K562 (cell line): ENCODE results near the gene CLIP4. TPM values are rescaled to one million over a fixed set of nuclear protein-coding genes. Genes with fewer than 3 reads are reported as not detected.

ENCODE experiments used
- ARID3A ChIP-seq: IDR thresholded peaks from 2 replicates; pipeline ENCODE4 v1.6.1; 2012; ENCODE audit warnings: low read depth, low read length, improper control_type of control experiment, borderline replicate concordance
- CEBPB ChIP-seq: fragments of 450-650 bp; IDR thresholded peaks from 2 replicates; pipeline ENCODE4 v1.6.1; 2016; ENCODE audit warnings: missing genetic modification characterization, missing compliant biosample characterization
- CTBP1 ChIP-seq: fragments of 450-650 bp; IDR thresholded peaks from 2 replicates; pipeline ENCODE4 v1.6.1; 2016; ENCODE audit warnings: borderline replicate concordance
- CTCF ChIP-seq, 3 experiments: IDR thresholded peaks in 2 of 3; conservative IDR thresholded peaks in 1 of 3; 2 replicates each; pipeline ENCODE4 v1.5.1; 2011 to 2012; ENCODE audit warnings: low read length in 3 of 3, mild to moderate bottlenecking in 3 of 3, control low read depth in 2 of 3, improper control_type of control experiment in 1 of 3, inconsistent platforms in 1 of 3, low read depth in 1 of 3, mixed read lengths in 1 of 3, moderate library complexity in 1 of 3; ENCODE audit not compliant: insufficient read depth in 2 of 3
- ERF ChIP-seq: fragments of 450-650 bp; formaldehyde crosslinking; IDR thresholded peaks from 2 replicates; pipeline ENCODE4 v1.4.0; 2020; ENCODE audit warnings: mild to moderate bottlenecking, mixed read lengths
- FOXA1 ChIP-seq: fragments of 450-650 bp; IDR thresholded peaks from 2 replicates; pipeline ENCODE4 v1.6.1; 2016; ENCODE audit warnings: mild to moderate bottlenecking, borderline replicate concordance
- IRF2 ChIP-seq: sonication (generic); formaldehyde crosslinking; IDR thresholded peaks from 2 replicates; pipeline ENCODE4 v1.8.1; 2022; ENCODE audit warnings: mild to moderate bottlenecking, missing genetic modification reagents
- KAT8 ChIP-seq: fragments of 450-650 bp; IDR thresholded peaks from 2 replicates; pipeline ENCODE4 v1.6.1; 2016; ENCODE audit warnings: low read depth, mild to moderate bottlenecking
- MCM2 ChIP-seq: fragments of 450-650 bp; IDR thresholded peaks from 2 replicates; pipeline ENCODE4 v1.6.1; 2017; ENCODE audit warnings: low read depth, mild to moderate bottlenecking
- MCM7 ChIP-seq, 2 experiments: fragments of 450-650 bp; IDR thresholded peaks; 2 replicates each; pipeline ENCODE4 v1.6.1; 2016 to 2018
- NCOA1 ChIP-seq: fragments of 450-650 bp; IDR thresholded peaks from 2 replicates; pipeline ENCODE4 v1.6.1; 2016; ENCODE audit warnings: low read depth
- NUFIP1 ChIP-seq: fragments of 450-650 bp; IDR thresholded peaks from 2 replicates; pipeline ENCODE4 v1.6.1; 2018; ENCODE audit not compliant: partially characterized antibody
- PCBP1 ChIP-seq: fragments of 200-400 bp; formaldehyde crosslinking; IDR thresholded peaks from 2 replicates; pipeline ENCODE4 v1.6.1; 2018; ENCODE audit warnings: mild to moderate bottlenecking, low read depth, low read length; ENCODE audit not compliant: poor library complexity, severe bottlenecking
- TAF1 ChIP-seq: IDR thresholded peaks from 2 replicates; pipeline ENCODE4 v1.6.1; 2011; ENCODE audit warnings: mild to moderate bottlenecking, low read length, moderate library complexity; ENCODE audit not compliant: insufficient read depth, control insufficient read depth, severe bottlenecking; ENCODE audit errors: extremely low read depth
- THAP7 ChIP-seq: fragments of 250-450 bp; sonication (Bioruptor Pico); IDR thresholded peaks from 2 replicates; pipeline ENCODE4 v1.5.0; 2021
- TRIM24 ChIP-seq, 2 experiments: fragments of 450-650 bp; IDR thresholded peaks; 2 replicates each; pipeline ENCODE4 v1.6.1; 2016
- TSC22D4 ChIP-seq: fragments of 450-650 bp; IDR thresholded peaks from 2 replicates; pipeline ENCODE4 v1.6.1; 2016; ENCODE audit warnings: missing genetic modification characterization, missing biosample characterization, control low read depth
- TSHZ1 ChIP-seq: fragments of 250-450 bp; sonication (Bioruptor Pico); IDR thresholded peaks from 2 replicates; pipeline ENCODE4 v1.4.0; 2020; ENCODE audit warnings: mild to moderate bottlenecking, moderate library complexity
- ZNF197 ChIP-seq: fragments of 200-800 bp; sonication (Bioruptor generic); IDR thresholded peaks from 2 replicates; pipeline ENCODE4 v1.6.1; 2016; ENCODE audit warnings: low read depth, missing genetic modification characterization, missing compliant biosample characterization
- ZNF217 ChIP-seq: sonication (generic); formaldehyde crosslinking; IDR thresholded peaks from 2 replicates; pipeline ENCODE4 v1.8.0; 2022; ENCODE audit warnings: mild to moderate bottlenecking, missing genetic modification reagents
- ZNF239 ChIP-seq: fragments of 250-450 bp; sonication (Bioruptor Pico); IDR thresholded peaks from 2 replicates; pipeline ENCODE4 v1.4.0; 2020; ENCODE audit warnings: mild to moderate bottlenecking
- polyA plus RNA-seq, 8 experiments: library from polyadenylated mRNA; depleted of rRNA in 4 of 8; stranded (reverse) in 5 of 8; unstranded in 3 of 8; fragments of >200 nt; fragmentation: Nextera tagmentation in 2 of 8; fragmentation: Illumina TruSeq in 1 of 8; extraction: Ambion mirVana in 2 of 8; extraction: Trizol in 1 of 8; gene quantifications; 2 replicates each; pipeline versions ENCODE4 v1.2.1 to v1.2.3, GENCODE V29; 2011 to 2014; ENCODE audit warnings: inconsistent platforms in 1 of 8, missing spikeins in 1 of 8
- total RNA-seq, 7 experiments: library from RNA; depleted of rRNA in 6 of 7; stranded (reverse); fragments of >200 nt in 6 of 7; fragmentation: Illumina TruSeq in 2 of 7; extraction: Trizol in 2 of 7; gene quantifications; 2 replicates each; pipeline versions ENCODE4 v1.2.1 to v1.2.3, GENCODE V29; 2011 to 2021; ENCODE audit warnings: low replicate concordance in 1 of 7

The CLIP4 gene
- total and polyA plus RNA-seq, 9 of the 15 experiments (the other 6 are each of a cell fraction or from before 2014, with no cell fraction given) = 0.03 to 0.38 (median 0.13) TPM; not detected in 5

- TF ChIP-seq TSC22D4 (tag) = no peak
- no peak for TF ChIP-seq ERF (CRISPR knock-in tag)
- TF ChIP-seq MCM2 = no peak
- TF ChIP-seq NCOA1 = no peak
- TF ChIP-seq CTCF (IDR thresholded peaks at IDR 0.05 in 2 of 3, conservative IDR thresholded peaks at IDR 0.05 in 1 of 3; ENCODE audit: insufficient read depth in 2 of 3, low read depth in 1 of 3, low read length in 3 of 3) = peak; percentile 85 to 89 (median 88)
- no peak for TF ChIP-seq TAF1
- TF ChIP-seq TSHZ1 = no peak
- no peak for TF ChIP-seq CEBPB (tag)
- no peak for TF ChIP-seq ARID3A
- no peak for TF ChIP-seq KAT8
- TF ChIP-seq NUFIP1 = no peak
- TF ChIP-seq IRF2 = no peak
- no peak for TF ChIP-seq MCM7 (IDR thresholded peaks at IDR 0.05)
- no peak for TF ChIP-seq CTBP1
- no peak for TF ChIP-seq ZNF197 (CRISPR knock-in tag)
- TF ChIP-seq PCBP1 = no peak
- no peak for TF ChIP-seq TRIM24 (IDR thresholded peaks at IDR 0.05)
- TF ChIP-seq THAP7 = no peak
- TF ChIP-seq ZNF239 = no peak
- no peak for TF ChIP-seq ZNF217 (CRISPR knock-in tag)
- TF ChIP-seq FOXA1 = no peak
Measured at GRCh38 chr2:29196792-29197788, 81.9 kb downstream of the CLIP4 start (continued).
